ENCODE results near the gene KCNH3.

DNA sequence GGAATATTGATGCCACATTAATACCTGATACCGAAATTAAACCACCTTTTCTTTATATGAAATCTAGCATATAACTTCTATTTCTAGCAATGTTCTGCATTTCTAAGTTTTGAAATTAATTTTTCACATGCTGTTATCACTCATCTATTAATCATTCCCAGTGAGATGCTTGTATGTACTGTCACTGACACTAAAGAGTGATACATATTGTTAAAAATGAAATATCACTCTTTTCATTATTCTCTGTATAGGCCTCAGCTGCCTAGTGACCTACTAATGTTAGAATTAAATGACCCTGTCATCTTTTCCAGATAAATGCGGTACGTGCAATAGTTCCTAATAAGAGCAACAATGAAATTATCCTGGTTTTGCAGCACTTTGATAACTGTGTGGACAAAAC lies 49.7 kb upstream of the KCNH3 start:
- no peak for TF ChIP-seq CTCF (tag by site-specific recombination; IDR thresholded peaks at IDR 0.05)
- TF ChIP-seq SETDB1 (IDR thresholded peaks at IDR 0.05; ENCODE audit: insufficient read length, low read length) = no peak

Data from HEK293 (cell line).